HG03159 (cell line): ENCODE data around the gene TAS1R3.

Experiments used
- ATAC-seq: cut with Tn5 transposase; IDR thresholded peaks from one replicate; pipeline ENCODE4 v1.9.1; 2021; ENCODE audit warnings: mild to moderate bottlenecking, moderate library complexity; ENCODE audit not compliant: unreplicated experiment

TAS1R3 gene

DNA sequence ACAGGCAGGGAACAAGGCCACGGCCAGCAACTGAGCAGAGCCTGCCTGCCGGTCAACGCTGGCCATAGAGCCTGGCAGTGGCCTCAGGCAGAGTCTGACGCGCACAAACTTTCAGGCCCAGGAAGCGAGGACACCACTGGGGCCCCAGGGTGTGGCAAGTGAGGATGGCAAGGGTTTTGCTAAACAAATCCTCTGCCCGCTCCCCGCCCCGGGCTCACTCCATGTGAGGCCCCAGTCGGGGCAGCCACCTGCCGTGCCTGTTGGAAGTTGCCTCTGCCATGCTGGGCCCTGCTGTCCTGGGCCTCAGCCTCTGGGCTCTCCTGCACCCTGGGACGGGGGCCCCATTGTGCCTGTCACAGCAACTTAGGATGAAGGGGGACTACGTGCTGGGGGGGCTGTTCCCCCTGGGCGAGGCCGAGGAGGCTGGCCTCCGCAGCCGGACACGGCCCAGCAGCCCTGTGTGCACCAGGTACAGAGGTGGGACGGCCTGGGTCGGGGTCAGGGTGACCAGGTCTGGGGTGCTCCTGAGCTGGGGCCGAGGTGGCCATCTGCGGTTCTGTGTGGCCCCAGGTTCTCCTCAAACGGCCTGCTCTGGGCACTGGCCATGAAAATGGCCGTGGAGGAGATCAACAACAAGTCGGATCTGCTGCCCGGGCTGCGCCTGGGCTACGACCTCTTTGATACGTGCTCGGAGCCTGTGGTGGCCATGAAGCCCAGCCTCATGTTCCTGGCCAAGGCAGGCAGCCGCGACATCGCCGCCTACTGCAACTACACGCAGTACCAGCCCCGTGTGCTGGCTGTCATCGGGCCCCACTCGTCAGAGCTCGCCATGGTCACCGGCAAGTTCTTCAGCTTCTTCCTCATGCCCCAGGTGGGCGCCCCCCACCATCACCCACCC, at the start of gene TAS1R3:
TAS1R3 (plus strand) TSS at position 213 of the 898 bp plus-strand sequence; CDS start at position 279, 66 bp downstream.
- no peak for ATAC-seq

DNA sequence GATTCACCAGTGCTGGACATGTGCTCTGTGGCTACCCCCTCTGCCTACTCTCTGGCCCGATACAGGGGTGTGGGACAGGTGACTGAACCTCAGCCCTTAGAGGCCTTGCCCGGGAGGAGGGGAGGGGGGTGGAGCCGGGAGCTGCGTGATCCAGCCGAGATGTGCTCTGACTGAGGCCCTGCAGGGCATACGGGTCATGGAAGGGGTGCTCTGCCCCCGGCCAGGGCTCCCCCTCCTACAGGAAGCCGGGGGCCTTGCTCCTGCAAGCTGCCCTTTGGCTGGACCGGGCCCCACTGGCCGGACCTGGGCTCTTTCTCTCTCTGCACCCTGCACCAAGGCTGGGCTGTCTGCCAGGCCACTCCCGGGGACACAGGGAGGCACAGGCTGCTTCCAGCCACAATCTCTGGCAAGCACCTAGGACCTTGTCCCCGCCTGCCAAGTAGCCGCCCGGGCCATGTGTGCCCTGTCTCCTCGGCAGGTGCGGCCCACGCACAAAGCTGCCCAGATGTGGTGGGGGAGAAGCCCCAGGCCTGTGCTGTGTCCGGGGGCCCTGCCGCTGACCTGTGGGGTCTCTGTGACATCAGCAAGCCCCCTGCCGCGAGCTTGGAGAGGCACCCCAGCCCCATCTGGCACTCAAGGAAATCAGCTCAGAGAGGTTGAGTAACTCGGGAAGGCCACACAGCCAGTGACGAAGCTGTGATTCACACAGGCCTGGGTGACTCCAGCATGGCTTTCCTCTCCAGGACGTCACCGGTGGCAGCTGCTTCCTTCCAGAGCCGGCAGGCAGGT, 49.4 kb upstream of the TAS1R3 start:
- ATAC-seq = no peak

DNA sequence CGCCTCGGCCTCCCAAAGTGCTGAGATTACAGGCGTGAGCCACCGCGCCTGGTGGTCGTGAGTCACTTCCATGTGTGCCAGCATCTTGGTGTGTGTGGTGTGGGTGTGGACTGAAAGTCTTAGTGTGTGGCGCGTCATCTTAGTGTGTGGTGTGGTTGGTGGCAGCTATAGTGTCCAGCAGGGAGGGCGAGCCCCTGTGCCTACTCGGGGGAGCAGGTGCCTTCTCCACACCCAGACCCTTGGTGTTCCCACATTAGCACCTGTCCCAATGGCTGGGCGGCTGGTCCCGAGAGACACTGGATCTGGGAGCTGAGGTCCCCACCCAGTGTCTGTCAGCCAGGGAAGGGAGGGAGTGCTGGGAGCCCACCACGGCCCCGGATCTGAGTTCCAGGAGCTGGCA, 48.1 kb upstream of the TAS1R3 start:
- ATAC-seq = no peak

DNA sequence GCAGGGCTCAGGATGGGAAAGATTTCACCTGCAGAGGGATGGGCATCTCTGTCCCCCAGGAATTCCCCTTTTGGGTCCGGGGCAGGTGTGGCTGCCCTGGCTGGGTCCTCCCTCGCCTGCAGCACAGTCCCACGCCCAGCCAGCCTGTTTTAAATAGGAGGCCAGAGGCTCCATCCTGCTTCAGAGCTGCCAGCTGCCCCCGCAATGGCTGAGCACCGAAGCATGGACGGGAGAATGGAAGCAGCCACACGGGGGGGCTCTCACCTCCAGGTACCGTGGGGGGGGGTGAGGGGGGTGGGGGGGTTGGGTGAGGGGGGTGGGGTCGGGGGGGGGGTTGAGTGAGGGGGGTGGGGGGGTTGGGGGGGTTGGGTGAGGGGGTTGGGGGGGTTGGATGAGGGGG, 47.3 kb upstream of the TAS1R3 start:
- no peak for ATAC-seq

DNA sequence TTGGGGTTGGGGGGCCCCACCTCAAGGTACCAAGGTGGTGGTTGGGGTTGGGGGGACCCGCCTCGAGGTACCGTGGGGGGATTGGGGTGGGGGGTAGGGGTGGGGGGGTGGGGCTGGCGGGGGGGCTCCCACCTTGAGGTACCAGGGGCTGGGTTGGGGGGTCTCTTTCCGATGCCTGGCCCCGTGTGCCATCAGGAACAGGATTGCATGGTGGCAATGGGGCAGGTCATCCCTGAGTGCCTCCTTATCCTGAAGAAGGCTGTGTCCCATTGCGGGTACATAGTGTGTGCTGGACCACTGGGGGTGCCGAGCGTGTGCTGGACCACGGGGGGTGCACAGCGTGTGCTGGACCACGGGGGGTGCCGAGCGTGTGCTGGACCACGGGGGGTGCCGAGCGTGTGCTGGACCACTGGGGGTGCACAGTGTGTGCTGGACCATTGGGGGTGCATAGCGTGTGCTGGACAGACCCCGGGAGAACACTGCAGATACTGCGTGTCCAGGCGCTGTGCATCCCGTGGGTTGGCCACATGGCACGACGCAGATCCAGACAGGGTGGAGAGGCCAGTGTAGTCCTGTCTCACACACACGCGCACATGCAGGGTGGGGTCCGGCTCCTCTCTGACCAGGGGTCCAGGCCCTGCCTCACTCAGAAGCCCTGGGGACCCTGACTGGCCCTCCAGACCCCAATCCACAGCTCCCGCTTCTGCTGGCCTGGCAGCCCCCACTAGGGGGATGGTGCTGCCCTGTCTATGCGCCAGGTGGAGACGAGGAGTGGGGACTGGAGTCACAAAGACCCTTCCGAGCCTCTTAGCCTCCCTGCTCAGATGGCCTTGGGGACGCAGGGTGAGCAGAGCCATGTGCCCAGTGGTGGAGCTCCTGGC, 46.6 kb upstream of the TAS1R3 start:
- no peak for ATAC-seq

DNA sequence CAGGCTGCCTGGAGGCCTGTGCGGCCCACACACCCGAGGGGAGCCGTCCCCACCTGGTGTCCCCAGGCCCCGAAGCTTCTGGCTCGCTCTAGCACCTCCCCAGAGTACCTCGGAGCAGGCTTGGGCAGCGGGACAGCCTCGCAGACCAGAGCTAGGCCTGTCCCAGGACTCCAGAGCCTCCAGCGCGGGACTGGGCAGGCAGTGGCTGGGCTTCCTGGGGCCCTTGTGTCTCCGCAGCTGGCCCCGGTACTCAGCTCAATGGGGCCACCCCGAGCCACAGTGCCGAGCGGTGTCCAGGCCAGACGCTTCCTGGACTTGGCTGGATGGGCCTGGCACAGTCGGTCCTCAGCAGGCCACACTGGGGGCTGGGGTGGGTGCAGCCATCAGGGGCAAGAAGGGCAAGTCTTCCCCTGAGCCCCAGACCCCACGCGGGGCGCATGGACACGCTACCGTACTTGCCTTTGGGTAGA, 45.9 kb upstream of the TAS1R3 start:
- ATAC-seq = no peak

DNA sequence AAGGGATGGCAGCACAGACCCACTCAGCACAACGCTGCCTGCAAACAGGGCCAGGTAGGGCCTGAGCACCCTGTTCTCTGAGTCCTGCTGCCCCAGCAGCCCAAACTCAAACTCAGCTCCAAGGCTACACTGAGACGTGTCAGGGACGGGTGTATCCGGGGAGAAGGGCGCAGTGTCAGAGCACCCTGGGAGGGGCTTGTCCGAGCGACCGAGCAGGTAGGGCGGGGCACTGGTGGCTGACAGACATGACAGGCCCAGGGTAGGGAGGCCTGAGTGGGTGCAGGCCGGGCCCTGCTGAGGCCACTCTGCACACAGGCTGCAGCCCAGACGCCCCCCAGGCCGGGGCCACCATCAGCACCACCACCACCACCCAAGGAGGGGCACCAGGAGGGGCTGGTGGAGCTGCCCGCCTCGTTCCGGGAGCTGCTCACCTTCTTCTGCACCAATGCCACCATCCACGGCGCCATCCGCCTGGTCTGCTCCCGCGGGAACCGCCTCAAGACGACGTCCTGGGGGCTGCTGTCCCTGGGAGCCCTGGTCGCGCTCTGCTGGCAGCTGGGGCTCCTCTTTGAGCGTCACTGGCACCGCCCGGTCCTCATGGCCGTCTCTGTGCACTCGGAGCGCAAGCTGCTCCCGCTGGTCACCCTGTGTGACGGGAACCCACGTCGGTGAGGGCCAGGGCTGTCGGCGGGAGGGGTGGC, 45.3 kb upstream of the TAS1R3 start:
- no peak for ATAC-seq

DNA sequence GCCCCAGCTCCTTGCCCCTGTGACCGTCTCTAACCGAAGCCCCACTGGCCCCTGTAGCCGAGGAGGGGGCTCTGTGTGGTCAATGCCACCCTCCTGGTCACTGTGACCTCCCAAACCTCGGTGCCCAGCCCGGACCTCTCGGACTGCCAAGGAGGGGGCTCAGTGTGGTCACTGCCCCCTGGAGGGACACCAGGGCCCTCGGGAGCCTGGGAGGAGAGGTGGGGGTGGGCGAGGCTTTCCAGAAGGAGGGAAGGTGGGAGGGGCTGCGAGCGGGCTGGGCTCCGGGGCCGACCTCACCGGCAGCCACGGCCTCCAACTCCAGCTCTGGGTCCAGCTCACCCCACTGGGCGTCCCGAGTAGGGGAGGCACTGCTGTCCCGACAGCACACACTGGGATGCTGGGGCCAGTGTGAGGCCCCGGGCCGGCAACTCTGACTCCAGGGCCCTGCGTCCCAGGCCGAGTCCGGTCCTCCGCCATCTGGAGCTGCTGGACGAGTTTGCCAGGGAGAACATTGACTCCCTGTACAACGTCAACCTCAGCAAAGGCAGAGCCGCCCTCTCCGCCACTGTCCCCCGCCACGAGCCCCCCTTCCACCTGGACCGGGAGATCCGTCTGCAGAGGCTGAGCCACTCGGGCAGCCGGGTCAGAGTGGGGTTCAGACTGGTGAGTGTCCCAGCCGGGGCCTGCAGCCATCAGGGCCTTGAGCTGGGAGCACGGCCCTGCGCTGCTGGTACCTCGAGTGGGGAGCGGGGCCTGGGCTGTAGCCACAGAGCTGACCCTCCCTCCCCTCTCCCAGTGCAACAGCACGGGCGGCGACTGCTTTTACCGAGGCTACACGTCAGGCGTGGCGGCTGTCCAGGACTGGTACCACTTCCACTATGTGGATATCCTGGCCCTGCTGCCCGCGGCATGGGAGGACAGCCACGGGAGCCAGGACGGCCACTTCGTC, 44.5 kb upstream of the TAS1R3 start:
- no peak for ATAC-seq

DNA sequence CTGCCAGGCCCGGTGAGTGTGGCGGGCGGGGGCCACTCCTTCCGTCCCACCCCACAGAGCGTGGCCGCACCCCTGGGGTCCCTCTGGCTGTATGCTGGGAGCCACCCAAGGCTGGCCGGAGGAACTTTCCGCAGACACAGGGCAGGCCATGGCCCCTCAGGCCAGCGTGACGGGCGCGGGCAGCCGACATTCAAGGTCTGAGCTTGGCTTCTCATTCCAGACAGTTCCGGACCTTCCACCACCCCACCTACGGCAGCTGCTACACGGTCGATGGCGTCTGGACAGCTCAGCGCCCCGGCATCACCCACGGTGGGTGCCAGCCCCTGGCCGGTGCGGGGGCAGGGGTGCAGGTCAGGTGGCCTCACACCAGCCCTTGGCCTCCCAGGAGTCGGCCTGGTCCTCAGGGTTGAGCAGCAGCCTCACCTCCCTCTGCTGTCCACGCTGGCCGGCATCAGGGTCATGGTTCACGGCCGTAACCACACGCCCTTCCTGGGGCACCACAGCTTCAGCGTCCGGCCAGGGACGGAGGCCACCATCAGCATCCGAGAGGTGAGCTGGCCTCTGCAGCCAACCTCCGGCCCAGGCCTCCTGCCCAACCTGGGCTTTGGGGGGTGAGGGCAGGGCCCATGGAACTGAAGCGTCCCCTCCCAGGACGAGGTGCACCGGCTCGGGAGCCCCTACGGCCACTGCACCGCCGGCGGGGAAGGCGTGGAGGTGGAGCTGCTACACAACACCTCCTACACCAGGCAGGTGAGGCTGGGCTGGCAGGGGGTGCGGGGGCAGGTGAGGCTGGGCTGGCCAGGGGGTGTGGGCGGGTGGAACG, 43.6 kb upstream of the TAS1R3 start:
- ATAC-seq = no peak

DNA sequence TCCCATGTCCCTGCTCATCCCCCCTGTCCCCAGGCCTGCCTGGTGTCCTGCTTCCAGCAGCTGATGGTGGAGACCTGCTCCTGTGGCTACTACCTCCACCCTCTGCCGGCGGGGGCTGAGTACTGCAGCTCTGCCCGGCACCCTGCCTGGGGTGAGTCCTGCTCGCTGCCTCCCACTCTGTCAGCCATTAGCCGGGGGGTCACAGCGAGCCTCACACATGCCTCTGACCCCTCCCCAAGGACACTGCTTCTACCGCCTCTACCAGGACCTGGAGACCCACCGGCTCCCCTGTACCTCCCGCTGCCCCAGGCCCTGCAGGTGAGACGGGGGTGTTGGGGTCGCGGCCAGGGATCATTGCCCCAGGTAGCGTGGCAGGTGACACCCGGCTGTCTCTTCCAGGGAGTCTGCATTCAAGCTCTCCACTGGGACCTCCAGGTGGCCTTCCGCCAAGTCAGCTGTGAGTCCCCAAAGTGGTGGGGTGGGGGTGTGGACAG, 40.8 kb upstream of the TAS1R3 start:
- no peak for ATAC-seq

DNA sequence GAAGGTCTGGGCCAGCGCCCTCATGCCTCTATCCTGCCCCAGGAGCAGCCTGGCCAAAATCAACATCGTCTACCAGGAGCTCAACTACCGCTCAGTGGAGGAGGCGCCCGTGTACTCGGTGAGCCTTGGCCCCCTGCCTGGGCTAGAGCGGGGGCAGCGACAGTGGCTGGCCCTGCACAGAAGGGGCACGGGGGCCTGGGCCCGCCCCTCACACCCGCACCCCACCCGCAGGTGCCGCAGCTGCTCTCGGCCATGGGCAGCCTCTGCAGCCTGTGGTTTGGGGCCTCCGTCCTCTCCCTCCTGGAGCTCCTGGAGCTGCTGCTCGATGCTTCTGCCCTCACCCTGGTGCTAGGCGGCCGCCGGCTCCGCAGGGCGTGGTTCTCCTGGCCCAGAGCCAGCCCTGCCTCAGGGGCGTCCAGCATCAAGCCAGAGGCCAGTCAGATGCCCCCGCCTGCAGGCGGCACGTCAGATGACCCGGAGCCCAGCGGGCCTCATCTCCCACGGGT, 40.0 kb upstream of the TAS1R3 start:
- ATAC-seq = no peak

DNA sequence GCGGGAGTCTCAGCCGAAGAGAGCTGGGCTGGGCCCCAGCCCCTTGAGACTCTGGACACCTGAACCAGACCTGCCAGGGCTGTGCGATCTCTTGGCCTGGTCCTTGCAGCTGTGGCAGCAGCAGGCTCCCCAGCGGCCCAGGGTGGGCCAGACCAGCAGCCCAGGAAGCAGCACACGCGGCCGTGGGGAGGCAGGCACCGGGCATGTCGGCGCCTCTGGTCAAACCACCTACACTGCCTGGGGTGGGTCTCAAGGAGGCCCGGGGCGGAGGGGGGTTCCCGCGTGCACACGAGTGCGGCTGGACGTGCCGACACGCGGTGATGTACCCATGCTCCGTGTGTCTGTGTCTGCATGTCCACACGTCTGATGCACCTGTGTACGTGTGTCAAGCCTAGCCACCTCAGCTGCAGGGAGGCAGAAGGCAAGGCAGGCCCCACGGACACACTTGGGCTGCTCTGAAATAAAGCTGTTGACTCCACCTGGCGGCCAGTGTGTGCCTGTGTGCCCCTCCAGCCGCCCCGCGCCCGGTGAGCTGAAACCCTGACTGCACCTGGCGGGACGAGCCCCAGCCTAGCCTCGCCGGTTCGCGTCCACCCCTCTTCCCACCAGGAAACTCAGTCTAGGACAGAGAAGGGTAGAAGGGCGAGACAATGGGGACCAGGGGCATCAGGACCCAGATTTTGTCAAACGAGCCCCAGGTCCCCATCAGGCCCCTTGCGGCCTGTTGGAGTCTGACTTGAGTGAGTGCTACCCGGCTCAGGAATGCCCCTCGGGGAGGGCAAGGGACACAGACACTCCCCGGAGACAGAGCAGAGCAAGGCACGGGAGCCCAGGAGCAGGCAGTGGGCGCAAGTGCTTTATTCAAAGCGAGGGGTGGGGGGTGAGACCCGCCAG, 39.3 kb upstream of the TAS1R3 start:
- no peak for ATAC-seq

DNA sequence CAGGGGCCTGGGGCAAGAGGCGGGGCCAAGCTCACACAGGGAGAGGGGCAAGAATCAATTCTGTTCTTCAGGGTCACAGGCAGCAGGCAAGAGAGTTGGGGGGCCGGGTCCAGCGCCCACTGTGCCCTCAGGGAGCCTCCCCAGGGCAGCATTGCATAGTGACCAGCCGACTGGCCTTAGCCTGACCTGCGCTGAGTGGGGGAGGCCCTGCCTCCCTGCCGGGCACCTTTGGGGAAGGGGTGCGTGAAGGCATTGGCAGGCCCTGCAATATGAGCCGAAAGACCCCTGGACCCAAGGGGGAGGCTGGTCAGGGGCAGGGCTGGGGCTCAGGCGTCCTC, 38.7 kb upstream of the TAS1R3 start:
- no peak for ATAC-seq

DNA sequence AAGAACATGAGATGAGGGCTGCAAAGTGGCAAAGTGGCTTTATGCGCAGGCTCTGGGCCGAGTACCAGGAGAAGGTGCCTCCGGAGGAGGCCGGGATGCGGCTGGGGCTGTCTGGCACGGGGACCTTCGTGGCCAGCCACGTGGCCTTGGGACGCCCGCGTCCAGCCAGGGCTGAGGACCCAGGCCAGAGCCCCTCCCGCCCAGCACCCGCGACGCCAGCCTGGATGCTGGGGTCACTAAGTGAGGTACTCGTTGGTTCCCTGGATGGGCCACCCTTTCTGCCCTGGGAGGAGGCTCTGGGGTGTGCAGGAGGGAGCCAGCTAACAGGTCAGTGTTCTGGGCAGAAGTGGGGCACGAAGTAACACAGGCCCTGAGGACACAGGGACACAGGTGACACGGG, 38.2 kb upstream of the TAS1R3 start:
- no peak for ATAC-seq

DNA sequence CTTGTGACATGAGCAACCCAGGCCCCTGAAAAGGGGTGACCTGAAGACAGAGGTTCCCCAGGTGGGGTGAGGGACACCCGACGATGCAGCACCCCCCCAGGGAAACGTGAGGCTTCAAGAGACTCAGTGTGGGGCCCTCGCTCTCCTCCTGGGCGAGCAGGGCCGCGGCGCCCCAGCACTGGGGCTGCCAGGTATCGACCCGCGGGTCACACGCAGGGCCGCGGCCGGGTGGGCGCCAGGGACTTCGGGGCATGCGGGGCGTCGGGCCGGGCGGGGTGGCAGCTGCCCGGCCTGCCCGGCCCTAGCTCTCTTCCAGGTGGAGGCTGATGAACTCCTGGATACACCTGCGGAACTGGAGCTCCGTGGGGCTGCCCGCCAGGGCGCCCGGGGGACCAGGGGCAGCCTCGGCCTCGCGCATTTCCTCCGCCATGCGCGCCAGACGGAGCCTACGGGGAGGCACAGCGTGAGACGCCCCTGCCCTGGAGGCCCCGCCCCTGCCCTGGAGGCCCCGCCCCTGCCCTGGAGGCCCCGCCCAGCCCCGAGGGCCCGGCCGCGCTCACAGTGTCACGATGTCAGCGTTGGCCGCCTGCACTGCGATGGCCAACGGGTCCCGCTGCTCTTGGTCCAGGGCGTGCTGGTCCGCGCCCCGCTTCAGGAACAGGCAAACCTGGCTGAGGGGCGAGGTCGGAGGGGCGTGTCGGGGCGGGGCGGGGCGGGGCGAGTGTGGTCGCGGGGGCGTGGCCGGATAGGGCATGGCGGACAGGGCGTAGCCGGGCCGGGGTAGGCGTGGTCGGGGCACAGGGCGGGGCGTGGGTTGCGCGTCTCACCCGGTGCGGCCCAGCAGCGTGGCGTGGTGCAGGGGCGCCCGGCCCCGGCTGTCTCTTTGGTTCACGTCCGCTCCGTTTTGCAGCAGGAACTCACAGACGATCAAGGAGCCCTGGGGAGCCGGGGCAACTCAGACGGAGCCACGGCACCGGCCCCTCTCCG, 37.5 kb upstream of the TAS1R3 start:
- ATAC-seq = no peak
